Measurements from ENCODE around the gene PRMT3.

GRCh38 chr11:20512869-20513268, 125.4 kb downstream of the PRMT3 start:
- TF ChIP-seq EZH2 (IDR thresholded peaks at IDR 0.05; ENCODE audit: insufficient read depth, poor library complexity, severe bottlenecking) (no peak), EZH2phosphoT487 (IDR thresholded peaks at IDR 0.05; ENCODE audit: insufficient read depth, low read depth) (no peak)

Measured in GM23248 (cell line).